Stimulated activated CD4-positive, alpha-beta T cell treated with anti-CD3 and anti-CD28 coated beads, Interleukin-15, amount 100 ng/mL, for 1 hour (primary cell): Measurements from ENCODE around the gene TRIP12.
"Not testable (repeated sequence)": the region's sequence is repeated elsewhere in the genome, so short reads cannot be mapped to it uniquely, and the experiment has no call there.

Experiments
- DNase-seq, 2 donors: peaks; one replicate each; pipeline ENCODE4 v3.0.0-alpha.2; 2020; ENCODE audit warnings: low read depth in 1 of 2, low spot score in 1 of 2

Gene TRIP12

GRCh38 chr2:229779650-229780049 lies 142.2 kb downstream of the TRIP12 start:
- no peak for DNase-seq

GRCh38 chr2:229777716-229778115 lies 144.1 kb downstream of the TRIP12 start:
- no peak for DNase-seq

- no peak for DNase-seq
These were observed 146.0 kb downstream of the TRIP12 start for GRCh38 chr2:229775614-229776313.

GRCh38 chr2:229774237-229774636 lies 147.6 kb downstream of the TRIP12 start:
- DNase-seq = no peak

- DNase-seq = no peak
These were observed 153.6 kb downstream of the TRIP12 start for GRCh38 chr2:229768235-229768634.

- DNase-seq = no peak
These were observed 156.1 kb downstream of the TRIP12 start for GRCh38 chr2:229765721-229766120.

GRCh38 chr2:229761663-229762062 lies 160.1 kb downstream of the TRIP12 start:
- no peak for DNase-seq

GRCh38 chr2:229757462-229757861 lies 164.3 kb downstream of the TRIP12 start:
- not testable (repeated sequence) for DNase-seq

GRCh38 chr2:229752970-229753729 lies 168.7 kb downstream of the TRIP12 start:
- no peak for DNase-seq

- no peak for DNase-seq
These were observed 172.0 kb downstream of the TRIP12 start for GRCh38 chr2:229749779-229750178.

GRCh38 chr2:229748950-229749349 lies 172.9 kb downstream of the TRIP12 start:
- DNase-seq = no peak

GRCh38 chr2:229742691-229743090 lies 179.1 kb downstream of the TRIP12 start:
- not testable (repeated sequence) for DNase-seq

GRCh38 chr2:229740279-229740678 lies 181.5 kb downstream of the TRIP12 start:
- DNase-seq = no peak

GRCh38 chr2:229738024-229738625 lies 183.7 kb downstream of the TRIP12 start:
- no peak for DNase-seq

- DNase-seq = no peak
These were observed 187.4 kb downstream of the TRIP12 start for GRCh38 chr2:229734410-229734809.

- DNase-seq = no peak
These were observed 188.1 kb downstream of the TRIP12 start for GRCh38 chr2:229733611-229734245.

- DNase-seq = no peak
These were observed 188.9 kb downstream of the TRIP12 start for GRCh38 chr2:229732897-229733296.

GRCh38 chr2:229731916-229732315 lies 189.9 kb downstream of the TRIP12 start:
- DNase-seq = no peak

GRCh38 chr2:229731363-229731762 lies 190.4 kb downstream of the TRIP12 start:
- no peak for DNase-seq

- DNase-seq = no peak
These were observed 193.4 kb downstream of the TRIP12 start for GRCh38 chr2:229728370-229728769.

GRCh38 chr2:229726643-229727042 lies 195.2 kb downstream of the TRIP12 start:
- DNase-seq = no peak
